IPS-11a (cell line): ENCODE data around the gene TAF5.
"Not testable (repeated sequence)": the region's sequence is repeated elsewhere in the genome, so short reads cannot be mapped to it uniquely, and the experiment has no call there.

ENCODE experiments used
- H3K4me3 ChIP-seq: one replicate; pipeline ENCODE4 v1.5.1; 2013; ENCODE audit warnings: low read depth, low read length, control low read depth

TAF5 gene

DNA sequence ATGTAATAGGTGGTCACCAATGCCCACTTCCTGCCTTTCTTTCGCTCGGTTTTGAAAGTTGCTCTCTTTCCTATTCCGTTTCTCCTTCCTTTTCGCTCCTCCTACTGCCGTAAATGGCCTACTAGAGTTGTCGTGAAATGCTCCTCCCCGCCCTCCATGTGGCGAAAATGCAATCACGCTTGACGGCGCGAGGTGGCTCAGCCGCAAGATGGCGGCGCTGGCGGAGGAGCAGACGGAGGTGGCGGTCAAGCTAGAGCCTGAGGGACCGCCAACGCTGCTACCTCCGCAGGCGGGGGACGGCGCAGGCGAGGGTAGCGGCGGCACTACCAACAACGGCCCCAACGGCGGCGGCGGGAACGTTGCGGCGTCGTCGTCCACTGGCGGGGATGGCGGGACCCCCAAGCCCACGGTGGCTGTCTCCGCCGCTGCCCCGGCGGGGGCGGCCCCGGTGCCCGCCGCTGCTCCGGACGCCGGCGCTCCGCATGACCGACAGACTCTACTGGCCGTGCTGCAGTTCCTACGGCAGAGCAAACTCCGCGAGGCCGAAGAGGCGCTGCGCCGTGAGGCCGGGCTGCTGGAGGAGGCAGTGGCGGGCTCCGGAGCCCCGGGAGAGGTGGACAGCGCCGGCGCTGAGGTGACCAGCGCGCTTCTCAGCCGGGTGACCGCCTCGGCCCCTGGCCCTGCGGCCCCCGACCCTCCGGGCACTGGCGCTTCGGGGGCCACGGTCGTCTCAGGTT, at the start of gene TAF5:
Gene TAF5, plus strand, starts transcription at position 195 of the 737 bp plus-strand sequence. Its CDS starts 14 bp downstream, at position 209.
- peak within 1 kb of the TSS; percentile 75 for H3K4me3 ChIP-seq

DNA sequence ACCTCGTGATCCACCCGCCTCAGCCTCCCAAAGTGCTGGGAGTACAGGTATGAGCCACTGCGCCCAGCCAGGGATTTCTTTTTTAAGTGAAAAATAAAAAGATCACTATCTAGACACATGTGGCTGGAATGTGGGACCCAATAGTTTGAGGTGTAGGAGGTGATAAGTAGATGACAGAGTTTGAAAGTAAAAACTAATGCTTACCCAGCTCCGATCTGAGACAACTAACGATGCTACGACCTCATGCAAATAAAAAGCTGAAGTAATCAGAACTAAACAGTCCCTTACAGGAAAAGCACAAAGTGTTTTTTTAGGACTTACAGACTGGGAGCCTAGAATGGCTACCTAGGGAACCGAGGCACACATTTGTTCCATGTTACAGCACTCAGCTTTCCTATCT, 39.9 kb upstream of the TAF5 start:
- no peak overlapping the region for H3K4me3 ChIP-seq

DNA sequence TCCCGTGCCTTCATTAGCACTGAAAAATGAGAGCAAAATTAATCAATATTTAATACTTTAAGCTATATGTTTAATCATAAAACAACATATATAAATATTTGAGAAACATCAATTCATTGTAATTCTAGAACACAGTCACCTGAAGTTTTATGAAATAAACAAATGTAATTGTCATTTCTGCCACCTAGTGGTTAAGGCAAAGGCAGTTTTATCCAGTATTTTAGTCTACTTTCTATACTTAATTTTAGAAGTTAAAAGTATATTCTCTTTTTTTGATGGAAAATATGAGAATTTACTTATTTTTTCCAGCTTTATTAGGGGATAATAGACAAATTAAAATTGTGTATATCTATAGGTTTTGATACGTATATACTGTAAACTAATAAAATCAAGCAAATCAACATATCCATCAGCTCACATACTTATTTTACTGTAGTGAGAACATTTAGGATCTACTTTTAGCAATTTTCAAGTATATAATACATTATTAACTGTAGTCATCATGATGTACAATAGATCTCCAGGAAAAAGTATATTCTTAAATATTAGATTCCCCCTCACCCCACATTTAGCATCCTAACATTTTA, 33.7 kb upstream of the TAF5 start:
- H3K4me3 ChIP-seq = no peak overlapping the region

DNA sequence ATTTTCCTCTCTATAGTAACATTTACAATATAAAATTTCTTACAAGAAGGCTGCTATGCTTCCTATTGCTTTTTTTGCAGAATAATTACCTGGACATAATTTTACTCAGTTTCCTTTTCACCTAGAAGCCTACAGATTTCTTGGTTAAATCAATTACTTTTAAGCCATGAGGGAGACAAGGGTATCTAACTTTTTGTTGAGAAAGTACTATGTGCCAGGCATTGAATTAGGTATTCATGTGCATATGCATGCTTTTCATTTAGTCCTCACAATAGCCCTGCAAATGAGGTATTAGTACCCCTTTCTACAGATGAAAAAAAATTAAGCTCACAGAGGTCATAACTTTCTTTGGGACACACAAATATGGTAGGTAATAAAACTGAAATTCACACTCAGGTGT, 33.2 kb upstream of the TAF5 start:
- H3K4me3 ChIP-seq = no peak overlapping the region

DNA sequence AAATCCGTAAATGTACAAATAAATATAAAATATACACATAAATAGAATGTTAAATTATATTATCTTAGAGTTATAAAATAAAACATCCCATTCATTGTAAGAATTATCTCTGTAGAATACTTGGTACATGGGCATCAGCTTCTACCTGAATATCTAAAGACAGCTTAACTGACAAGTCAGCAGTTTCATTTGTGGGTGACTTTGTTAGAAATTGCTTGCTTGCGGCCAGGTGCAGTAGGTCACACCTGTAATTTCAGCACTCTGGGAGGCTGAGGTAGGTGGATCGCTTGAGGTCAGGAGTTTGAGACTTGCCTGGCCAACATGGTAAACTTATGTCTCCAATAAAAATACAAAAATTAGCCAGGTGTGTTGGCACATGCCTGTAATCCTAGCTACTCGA, 31.4 kb upstream of the TAF5 start:
- H3K4me3 ChIP-seq = no peak overlapping the region

DNA sequence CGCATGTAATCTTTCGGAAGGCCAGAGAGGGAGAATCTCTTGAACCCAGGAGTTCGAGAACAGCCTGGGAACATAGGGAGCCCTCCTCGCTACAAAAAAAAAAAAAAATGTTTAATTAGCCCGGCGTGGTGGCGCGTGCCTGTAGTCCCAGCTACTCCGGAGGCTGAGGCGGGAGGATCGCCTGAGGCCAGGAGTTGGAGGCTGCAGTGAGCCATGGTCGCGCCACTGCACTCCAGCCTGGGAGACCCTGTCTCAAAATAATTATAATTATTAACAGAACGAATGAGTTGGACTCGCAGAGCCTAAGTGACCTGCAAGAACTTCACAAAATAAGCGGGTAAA, 17.6 kb upstream of the TAF5 start:
- peak overlapping the region; percentile 65 for H3K4me3 ChIP-seq

DNA sequence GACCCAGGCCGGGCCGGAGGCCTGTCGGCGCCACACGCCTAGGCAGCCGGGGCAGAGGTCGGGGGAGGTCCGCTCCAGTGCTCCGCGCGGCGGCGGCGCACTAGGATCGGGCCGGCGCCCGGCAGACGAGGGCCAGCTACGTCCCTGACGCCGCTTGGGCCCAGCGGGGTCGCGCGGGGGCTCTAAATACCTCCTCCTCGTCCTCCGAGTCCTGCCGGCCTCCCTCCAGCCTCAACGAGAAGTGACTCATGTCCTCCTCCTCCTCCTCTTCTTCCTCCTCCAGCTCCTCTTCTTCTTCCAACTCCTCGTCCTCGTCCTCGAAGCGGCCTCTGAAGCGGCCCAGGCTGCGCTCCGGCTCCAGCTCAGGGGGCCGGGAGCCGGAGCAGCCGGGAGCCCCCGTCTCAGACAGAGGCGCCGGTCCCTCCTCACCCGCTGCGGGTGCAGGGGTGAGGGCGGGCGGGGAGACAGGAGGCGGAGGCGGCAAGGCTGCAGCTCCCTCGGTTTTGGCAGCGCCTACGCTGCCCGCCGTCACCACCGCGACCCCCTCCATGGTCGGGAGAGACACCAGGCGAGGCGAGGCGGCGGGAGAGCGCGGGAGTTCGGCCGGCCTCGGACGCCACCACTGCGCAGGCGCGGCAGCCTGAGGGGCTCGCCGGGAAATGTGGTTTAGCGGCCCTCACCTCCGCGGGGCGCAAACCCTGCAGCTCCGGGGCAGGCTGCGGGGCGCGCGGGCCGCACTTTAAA, 17.1 kb upstream of the TAF5 start, which contains the start of gene PCGF6:
Gene PCGF6, minus strand, starts transcription at position 624 of the 744 bp plus-strand sequence. Its CDS starts 74 bp downstream, at position 550.
- H3K4me3 ChIP-seq = peak within 1 kb of the TSS; percentile 65

DNA sequence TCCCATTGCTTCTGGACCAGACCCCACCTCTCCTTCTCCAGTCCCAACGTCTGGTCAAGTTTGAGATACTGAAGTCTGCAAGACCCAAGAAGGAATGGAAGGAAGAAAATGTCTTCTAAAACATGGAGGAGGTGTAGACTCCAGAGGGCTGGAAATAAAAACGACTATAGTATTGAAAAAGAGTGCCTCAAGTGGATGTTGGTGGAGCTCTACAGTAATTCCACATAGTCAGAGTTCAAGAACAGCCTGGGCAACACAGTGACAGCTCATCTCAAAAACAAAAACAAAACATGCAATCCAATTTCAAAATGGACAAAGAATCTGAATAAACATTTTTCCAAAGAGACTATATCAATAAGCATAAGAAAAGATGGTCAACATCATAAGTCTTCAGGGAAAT, 14.5 kb upstream of the TAF5 start:
- H3K4me3 ChIP-seq = no peak overlapping the region

DNA sequence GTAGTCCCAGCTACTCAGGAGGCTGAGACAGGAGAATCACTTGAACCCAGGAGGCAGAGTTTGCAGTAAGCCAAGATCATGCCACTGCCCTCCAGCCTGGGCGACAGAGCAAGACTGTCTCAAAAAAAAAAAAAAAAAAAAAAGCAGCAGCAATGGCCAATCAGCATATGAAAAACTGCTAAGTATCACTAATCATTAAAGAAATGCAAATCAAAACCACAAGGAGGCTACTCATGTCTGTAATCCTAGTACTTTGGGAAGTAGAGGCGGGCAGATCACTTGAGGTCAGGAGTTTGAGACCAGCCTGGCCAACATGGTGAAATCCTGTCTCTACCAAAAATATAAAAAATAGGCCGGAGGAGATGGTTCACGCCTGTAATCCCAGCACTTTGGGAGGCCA, 13.2 kb upstream of the TAF5 start:
- not testable (repeated sequence) for H3K4me3 ChIP-seq

DNA sequence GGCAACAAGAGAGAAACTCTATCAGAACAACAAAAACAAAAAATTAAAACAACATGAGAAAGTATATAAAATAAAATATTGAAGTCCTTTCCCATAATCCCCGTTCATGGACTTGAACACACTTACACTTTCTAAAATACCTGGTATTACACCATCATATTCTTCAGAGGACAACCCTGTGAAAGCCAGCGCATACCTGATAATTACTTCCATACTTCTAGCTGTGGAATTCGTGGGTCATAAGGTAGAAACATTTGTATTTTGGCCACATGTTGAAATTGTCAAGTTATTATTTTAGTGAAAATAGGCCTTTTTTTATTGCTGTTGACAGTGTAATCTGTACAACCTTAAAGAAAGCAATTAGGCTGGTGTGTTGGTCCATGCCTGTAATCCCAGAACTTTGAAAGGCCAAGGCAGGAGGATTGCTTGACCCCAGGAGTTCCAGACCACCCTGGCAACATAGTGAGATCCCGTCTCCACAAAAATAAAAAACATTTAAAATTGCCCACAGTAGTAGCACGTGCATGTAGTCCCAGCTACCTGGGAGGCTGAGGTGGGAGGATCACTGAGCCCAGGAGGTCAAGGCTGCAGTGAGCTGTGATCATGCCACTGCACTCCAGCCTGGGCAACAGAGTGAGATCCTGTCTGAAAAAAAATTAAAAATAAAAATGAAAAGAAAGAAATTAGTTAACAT, 11.7 kb upstream of the TAF5 start:
- H3K4me3 ChIP-seq = no peak overlapping the region

DNA sequence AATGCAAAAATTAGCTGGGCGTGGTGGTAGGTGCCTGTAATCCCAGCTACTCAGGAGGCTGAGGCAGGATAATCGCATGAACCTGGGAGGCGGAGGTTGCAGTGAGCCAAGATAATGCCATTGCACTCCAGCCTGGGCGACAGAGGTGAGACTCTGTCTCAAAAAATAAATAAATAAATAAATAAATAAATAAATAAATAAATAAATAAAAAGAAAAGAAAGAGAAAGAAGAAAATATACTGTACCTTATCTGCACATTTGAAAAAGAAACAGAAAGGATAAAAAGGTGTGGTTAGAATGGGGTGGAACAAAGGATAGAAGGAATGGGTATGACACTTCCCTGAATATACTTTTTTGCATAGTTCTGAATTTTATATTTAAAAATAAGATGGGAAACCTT, 8.3 kb upstream of the TAF5 start:
- H3K4me3 ChIP-seq = not testable (repeated sequence)

DNA sequence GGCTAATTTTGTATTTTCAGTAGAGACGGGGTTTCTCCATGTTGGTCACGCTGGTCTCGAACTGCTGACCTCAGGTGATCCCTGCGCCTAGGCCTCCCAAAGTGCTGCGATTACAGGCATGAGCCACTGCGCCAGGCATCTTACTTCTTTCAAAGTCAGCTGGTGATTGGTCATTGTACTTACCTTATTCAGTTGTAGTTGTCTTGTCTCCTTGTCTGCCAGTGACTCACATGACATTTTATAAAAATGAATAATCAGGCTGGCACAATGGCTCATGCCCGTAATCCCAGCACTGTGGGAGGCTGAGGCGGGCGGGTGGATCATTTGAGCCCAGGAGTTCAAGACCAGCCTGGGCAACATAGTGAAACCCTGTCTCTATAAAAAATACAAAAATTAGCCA, 7.0 kb upstream of the TAF5 start:
- H3K4me3 ChIP-seq = not testable (repeated sequence)

DNA sequence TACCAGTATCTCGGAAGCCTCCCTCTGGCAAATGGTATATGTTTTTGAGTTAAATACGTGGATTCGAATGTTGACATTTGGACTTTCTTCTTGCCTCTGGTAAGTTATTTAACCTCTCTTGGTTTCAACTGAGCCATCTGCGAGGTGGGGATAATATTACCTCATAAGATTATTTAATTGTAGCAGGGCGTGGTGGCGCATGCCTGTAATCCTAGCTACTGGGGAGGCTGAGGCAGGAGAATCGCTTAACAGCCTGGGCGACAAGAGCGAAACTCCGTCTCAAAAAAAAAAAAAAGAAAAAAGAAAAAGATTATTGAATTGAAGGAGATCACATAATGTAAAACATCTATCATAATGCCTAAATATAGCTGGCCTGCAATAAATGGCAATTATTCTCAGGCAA, 396 bp upstream of the TAF5 start:
- H3K4me3 ChIP-seq = peak overlapping the region; percentile 75

DNA sequence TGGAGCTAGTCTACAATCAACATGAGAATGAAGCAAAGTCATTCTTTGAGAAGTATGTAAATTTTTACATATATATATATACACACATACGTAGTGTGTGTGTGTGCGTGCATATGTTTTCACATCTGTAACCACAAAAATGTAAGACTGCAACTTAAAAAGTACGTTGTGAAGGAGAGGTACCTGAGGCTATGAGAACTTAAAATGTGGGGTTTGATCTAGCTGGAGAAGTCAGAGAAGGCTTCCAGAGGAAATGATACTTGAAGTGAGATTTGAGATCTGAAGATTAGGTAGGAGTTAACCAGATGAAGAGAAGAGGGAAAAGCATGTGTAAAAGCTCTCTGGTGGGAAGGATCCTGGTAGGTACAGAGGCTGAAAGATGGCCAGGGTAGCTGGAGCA, 5.8 kb downstream of the TAF5 start:
- H3K4me3 ChIP-seq = no peak overlapping the region

DNA sequence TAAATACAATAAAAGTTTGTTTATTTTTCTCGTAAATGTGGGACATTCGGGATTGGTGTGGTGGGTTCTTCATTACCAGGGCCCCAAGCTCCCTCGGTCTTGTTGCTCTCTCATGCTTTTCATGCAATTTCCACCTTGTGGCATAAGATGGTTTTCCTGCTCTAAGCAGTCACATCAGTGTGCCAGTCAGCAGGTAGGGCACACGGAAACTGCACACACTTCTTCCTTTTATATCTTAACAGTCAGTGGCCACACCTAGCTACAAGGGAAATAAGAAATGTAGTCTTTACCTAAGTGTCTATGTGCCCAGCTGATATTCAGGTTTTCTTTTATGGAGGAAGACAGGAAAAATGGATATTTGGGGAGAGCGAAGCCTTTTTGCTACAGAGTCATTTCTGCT, 6.5 kb downstream of the TAF5 start:
- no peak overlapping the region for H3K4me3 ChIP-seq

DNA sequence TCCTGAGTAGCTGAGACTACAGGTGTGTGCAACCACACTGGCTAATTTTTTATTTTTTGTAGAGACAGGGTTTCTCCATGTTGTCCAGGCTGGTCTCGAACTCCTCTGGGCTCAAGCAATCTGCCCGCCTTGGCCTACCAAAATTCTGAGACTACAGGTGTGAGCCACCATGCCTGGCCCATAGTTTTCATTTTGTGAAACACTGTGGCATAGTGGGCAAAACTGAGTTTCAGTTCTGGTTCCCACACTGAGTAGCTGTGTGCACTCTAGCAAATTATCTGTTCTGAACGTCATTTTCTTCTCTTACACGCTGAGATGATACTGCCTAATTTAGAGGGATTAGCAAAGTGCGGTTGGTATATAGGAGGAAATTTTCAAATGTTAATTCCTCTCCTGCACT, 15.0 kb downstream of the TAF5 start:
- H3K4me3 ChIP-seq = no peak overlapping the region

DNA sequence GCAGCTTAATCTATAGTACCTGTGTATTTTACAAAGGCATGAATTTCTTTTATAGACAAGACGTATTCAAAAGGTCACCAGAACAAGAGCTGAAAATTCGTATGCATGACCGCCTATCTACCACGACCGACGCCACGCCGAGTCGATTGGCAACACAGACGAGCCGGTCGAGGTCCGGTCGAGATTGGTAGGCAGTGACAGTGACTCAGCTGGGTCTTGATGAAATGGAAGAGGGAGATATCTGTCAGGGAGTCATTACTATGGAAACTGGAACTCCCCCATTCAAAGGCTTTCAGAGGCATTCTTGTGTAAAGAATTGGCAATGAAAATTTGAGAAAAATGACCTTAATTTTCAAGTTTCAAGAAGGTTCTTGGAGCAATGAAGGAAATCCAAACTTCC, 26.4 kb downstream of the TAF5 start:
- no peak overlapping the region for H3K4me3 ChIP-seq

DNA sequence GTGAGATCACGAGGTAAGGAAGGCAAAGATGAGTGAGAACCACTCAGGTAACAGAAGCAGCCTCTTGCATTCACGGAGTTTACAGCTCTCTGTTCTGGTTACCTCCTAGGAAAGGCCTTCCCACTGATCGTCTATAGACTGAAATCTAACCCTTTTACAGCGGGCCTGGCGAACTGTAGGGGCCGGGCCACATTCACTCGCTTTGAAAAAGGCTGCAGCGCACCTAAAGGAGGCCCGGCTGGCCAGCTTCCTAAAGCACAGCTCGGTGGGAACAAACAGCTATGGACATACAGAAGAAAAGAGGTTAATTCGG, 27.9 kb downstream of the TAF5 start:
- peak overlapping the region; percentile 98 for H3K4me3 ChIP-seq

DNA sequence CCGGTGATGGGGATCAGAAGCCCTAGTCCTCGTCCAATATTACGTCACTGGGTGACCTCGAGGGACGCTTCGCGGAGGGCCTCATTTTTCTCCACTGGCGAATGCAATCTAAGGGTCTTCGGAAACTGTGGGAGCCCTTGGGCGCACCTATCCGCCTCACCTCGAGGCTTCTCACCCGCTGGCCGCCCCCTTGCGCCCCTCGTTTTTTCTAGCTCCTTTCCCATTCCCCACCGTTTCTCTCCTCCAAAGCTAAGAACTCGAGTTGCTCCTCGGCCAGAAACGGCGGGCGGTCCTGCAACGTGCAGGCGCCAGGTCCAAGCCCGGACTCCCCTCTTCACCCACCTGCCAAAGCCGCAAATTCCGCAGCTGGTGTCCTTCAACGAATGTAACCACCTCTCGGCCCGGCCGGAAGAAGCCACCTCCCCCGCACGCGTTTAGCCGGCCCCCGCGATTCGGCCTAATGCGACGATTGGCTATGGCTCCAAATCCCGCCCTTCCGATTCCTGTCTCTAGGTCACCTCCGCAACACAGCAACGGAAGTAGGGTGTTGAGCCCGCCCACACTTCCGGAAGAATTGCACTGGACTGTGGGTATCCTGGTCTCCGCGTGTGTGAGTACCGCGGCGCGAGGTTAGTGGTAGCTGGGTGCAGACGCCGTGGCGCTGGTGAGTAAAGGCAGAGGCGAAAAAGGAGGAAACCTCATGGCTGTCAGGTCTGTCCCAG, 28.5 kb downstream of the TAF5 start, which contains the start of the genes ATP5MK and PDCD11:
Gene ATP5MK, minus strand, starts transcription at position 409 of the 722 bp plus-strand sequence. CDS start 4,018 bp downstream, outside the sequence.
Gene PDCD11, plus strand, starts transcription at position 560 of the 722 bp plus-strand sequence. CDS start 1,801 bp downstream, outside the sequence.
- peak within 1 kb of the TSS; percentile 98 for H3K4me3 ChIP-seq

DNA sequence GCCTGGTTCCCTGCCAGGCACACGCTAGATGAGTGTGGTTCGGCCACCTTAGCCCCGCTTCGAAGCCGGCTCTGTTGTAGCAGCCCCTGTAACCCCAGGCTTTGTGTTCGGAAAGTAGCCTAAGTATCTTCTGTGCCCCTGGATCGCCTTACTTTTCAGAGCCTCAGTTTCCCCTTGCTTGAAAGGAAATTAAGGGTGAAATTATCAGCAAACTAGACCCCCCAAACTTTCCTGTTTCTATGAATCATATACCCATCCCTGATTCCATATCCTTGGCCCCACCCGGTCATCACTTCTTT, 29.0 kb downstream of the TAF5 start:
- peak overlapping the region; percentile 98 for H3K4me3 ChIP-seq
